Lung (tissue), 14 donors: ENCODE measurements around the gene PRAMEF10. TPM values are rescaled to one million over a fixed set of nuclear protein-coding genes. Genes with fewer than 3 reads are reported as not detected.
"Not testable (repeated sequence)": the region's sequence is repeated elsewhere in the genome, so short reads cannot be mapped to it uniquely, and the experiment has no call there.

Experiments used
- ATAC-seq: fragments of 200-7000 bp; cut with Tn5 transposase; one replicate; pipeline ENCODE4 v1.9.1; 2020; ENCODE audit warnings: moderate number of reproducible peaks; ENCODE audit not compliant: insufficient read depth, low FRiP score
- DNase-seq, 3 donors: peaks; one replicate each; pipeline ENCODE4 v3.0.0-alpha.2; 2013 to 2017
- H3K27ac ChIP-seq, 2 donors: one replicate each; pipeline ENCODE4 v1.5.1; 2013; ENCODE audit warnings: mild to moderate bottlenecking in 2 of 2, moderate library complexity in 2 of 2, control low read depth in 1 of 2, inconsistent platforms in 1 of 2, low read depth in 1 of 2, low read length in 1 of 2
- H3K27me3 ChIP-seq, 3 donors: one replicate each; pipeline ENCODE4 v1.5.1; 2013; ENCODE audit warnings: low read length in 2 of 3; ENCODE audit not compliant: control insufficient read depth in 3 of 3, insufficient read depth in 3 of 3
- H3K36me3 ChIP-seq, 4 donors: one replicate each; pipeline ENCODE4 v1.5.1; 2013; ENCODE audit warnings: low read length in 4 of 4, mild to moderate bottlenecking in 1 of 4, moderate library complexity in 1 of 4; ENCODE audit not compliant: control insufficient read depth in 4 of 4, insufficient read depth in 4 of 4
- H3K4me1 ChIP-seq, 5 donors: one replicate each; pipeline ENCODE4 v1.5.1; 2013; ENCODE audit warnings: low read length in 5 of 5, mild to moderate bottlenecking in 2 of 5, moderate library complexity in 1 of 5; ENCODE audit not compliant: control insufficient read depth in 5 of 5, insufficient read depth in 5 of 5
- H3K4me3 ChIP-seq: one replicate; pipeline ENCODE4 v1.5.1; 2013; ENCODE audit warnings: mild to moderate bottlenecking, control low read depth, moderate library complexity
- H3K9ac ChIP-seq, 2 donors: one replicate each; pipeline ENCODE4 v1.5.1; 2013; ENCODE audit warnings: low read length in 2 of 2, control low read depth in 1 of 2; ENCODE audit not compliant: insufficient read depth in 1 of 2
- H3K9me3 ChIP-seq, 4 donors: one replicate each; pipeline ENCODE4 v1.5.1; 2013; ENCODE audit warnings: low read length in 3 of 4, mild to moderate bottlenecking in 1 of 4, moderate library complexity in 1 of 4; ENCODE audit not compliant: control insufficient read depth in 4 of 4, insufficient read depth in 3 of 4
- WGBS, 2 donors: extraction: QIAGEN DNeasy Blood & Tissue Kit; methylation state at CpG; one replicate each; pipeline ENCODE4 v1.1.7; 2013; 5-methylcytosine and 5-hydroxymethylcytosine counted together
- long read RNA-seq, 5 donors: transcript quantifications; one replicate each; lab custom pipeline, GENCODE V29; 2026
- polyA plus RNA-seq, 2 donors: library from polyadenylated mRNA; stranded (reverse); fragments of 200-250 nt; gene quantifications; one replicate each; pipeline ENCODE4 v1.2.1, GENCODE V29; 2013
- total RNA-seq, 2 donors: library from RNA; depleted of rRNA in 1 of 2; stranded (reverse); fragments of >200 nt in 1 of 2; gene quantifications; one replicate each; pipeline ENCODE4 v1.2.1, GENCODE V29; 2014 to 2021
- donor health status: Bipolar disorder and iron deficiency.
- donor health status: healthy.
- donor health status: DM: yes; HTN: yes; CAD: no.

The PRAMEF10 gene, protein sequence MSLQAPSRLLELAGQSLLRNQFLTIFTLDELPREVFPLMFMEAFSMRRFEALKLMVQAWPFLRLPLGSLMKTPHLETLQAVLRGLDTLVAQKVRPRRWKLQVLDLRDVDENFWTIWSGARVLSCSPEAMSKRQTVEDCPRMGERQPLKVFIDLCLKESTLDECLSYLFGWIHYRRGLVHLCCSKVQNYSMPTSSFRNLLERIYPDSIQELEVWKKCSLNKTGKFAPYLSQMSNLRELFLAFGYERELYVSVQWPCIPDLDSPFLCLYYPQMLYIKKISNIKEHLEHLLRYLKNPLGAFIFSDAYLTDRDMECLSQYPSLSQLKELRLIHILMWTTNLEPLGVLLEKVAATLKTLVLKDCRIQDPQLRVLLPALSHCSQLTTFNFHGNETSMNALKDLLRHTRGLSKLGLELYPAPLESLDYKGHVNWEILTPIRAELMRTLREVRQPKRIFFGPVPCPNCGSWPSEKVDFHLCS
- total RNA-seq: not detected
- polyA plus RNA-seq: not detected
- long read RNA-seq, donor 1: 0 reads
- long read RNA-seq, donor 2: 0 reads
- long read RNA-seq, donor 3: 0 reads
- long read RNA-seq, donor 4: 0 reads
- long read RNA-seq, donor 5: 0 reads

DNA sequence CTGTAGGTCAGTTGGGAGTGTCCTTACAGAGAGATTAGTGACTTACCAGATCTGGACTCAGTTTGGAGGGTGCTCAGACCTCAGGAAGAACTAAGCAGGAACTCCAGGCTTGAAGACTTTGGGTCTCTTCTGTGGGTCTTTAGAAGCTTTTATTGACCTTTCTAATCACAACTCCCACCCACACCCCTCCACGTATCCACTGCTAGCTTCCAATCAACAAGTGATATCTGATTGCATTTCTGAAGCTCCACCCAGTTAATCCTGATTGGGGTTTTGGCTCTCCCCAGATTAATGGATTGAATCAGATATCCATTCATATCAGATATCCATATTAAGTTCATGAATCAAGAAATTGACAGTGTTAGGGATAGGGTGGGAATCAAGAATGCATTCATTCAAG, at the start of gene PRAMEF10:
Gene PRAMEF10, minus strand, starts transcription at position 101 of the 400 bp plus-strand sequence. CDS start 2,423 bp downstream, outside the sequence.
- H3K27me3 ChIP-seq, H3K27ac ChIP-seq, H3K4me1 ChIP-seq, H3K9ac ChIP-seq, H3K4me3 ChIP-seq, H3K9me3 ChIP-seq, H3K36me3 ChIP-seq, DNase-seq, ATAC-seq: not testable (repeated sequence)
- no CpG with 5 or more reads among the region's 1 CpG for WGBS, 2 donors

DNA sequence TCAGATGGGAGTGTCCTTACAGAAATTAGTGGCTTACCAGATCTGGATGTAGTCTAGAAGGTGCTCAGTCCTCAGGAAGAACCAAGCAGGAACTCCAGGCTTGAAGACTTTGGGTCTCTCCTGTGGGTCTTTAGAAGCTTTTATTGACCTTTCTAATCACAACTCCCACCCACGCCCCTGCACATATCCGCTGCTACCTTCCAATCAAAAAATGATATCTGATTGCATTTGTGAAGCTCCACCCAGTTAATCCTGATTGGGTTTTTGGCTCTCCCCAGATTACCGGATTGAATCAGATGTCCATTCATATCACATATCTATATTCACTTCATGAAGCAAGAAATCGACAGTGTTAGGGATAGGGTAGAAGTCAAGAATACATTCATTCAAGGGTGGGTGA, 49.4 kb upstream of the PRAMEF10 start, which contains the start of gene PRAMEF6:
Gene PRAMEF6, minus strand, starts transcription at position 101 of the 400 bp plus-strand sequence. CDS start 5,062 bp downstream, outside the sequence.
- not testable (repeated sequence) for H3K27me3 ChIP-seq, H3K9ac ChIP-seq, H3K27ac ChIP-seq, H3K9me3 ChIP-seq, ATAC-seq, H3K4me1 ChIP-seq, DNase-seq, H3K36me3 ChIP-seq, H3K4me3 ChIP-seq
- 73 to 99% methylated on average over 2 to 3 of the region's 4 CpGs for WGBS, 2 donors

DNA sequence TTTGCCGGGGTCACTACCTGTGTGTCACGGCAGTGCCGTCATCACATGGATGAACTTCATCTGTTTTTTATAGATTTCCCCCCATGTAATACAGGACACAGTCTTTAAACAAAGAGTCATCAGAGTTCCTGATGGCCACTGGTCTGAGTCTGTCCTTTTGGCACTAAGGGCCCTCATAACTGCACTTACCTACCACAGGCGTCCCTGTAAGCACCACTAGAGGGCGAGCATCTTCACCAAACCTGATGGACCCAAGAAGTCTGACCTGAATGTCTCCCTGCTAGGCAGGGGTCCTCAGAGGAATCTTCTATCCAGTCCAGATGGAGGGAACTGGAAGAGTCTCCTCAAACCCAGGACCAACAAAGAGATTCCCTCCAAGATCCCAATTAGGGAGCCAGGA, 26.3 kb upstream of the PRAMEF10 start:
- not testable (repeated sequence) for H3K4me3 ChIP-seq, H3K4me1 ChIP-seq, H3K27ac ChIP-seq, H3K36me3 ChIP-seq, H3K9ac ChIP-seq, DNase-seq, ATAC-seq, H3K9me3 ChIP-seq, H3K27me3 ChIP-seq
- 35% methylated on average over 3 of the region's 5 CpGs; no CpG with 5 or more reads in 1 of the 2 donors for WGBS, 2 donors

DNA sequence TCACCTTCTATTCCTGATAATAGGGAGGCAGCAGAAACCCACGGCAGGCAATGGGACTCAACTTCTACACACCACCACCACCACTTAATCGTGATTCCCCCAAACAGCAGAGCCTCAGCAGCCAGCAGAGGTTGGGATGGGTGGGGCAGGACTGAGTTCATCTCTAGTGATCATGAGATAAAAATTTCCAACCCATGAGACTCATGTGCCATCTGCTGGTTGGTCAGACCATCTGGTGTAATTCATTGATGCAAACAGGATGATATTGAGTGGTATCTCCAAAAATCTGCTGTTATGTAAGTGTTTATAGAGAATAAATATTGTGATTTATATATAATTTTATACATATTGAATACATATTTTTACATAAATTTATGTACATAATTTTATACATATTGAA, 23.7 kb upstream of the PRAMEF10 start:
- not testable (repeated sequence) for ATAC-seq, H3K27ac ChIP-seq, H3K9me3 ChIP-seq, DNase-seq, H3K27me3 ChIP-seq, H3K36me3 ChIP-seq, H3K4me1 ChIP-seq, H3K4me3 ChIP-seq, H3K9ac ChIP-seq
- 73 to 79% methylated on average over 2 of the region's 2 CpGs for WGBS, 2 donors

DNA sequence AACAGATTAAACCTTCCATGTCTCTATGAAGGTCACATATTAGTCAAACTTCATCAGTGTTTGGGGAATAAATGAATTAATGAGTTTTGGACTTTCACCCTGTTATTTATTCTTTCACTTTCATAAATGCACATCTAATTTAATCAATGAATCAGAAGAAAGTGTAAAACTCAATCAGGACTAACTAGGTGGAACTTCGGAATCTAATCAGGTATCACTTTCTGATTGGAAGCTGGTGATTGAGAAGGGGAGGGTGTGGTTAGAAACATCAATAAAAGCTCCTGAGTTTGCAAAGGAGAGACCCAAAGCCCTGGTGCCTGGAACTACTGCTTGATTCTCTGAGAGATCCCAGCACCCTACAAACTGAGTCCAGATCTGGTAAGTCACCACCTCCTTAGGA, 18.2 kb upstream of the PRAMEF10 start, which contains the start of gene PRAMEF7:
Gene PRAMEF7, plus strand, starts transcription at position 301 of the 400 bp plus-strand sequence. CDS start 1,083 bp downstream, outside the sequence.
- DNase-seq, H3K9ac ChIP-seq, ATAC-seq, H3K27ac ChIP-seq, H3K4me1 ChIP-seq, H3K9me3 ChIP-seq, H3K4me3 ChIP-seq, H3K36me3 ChIP-seq, H3K27me3 ChIP-seq: not testable (repeated sequence)
- WGBS, 2 donors: no CpG with 5 or more reads among the region's 1 CpG

DNA sequence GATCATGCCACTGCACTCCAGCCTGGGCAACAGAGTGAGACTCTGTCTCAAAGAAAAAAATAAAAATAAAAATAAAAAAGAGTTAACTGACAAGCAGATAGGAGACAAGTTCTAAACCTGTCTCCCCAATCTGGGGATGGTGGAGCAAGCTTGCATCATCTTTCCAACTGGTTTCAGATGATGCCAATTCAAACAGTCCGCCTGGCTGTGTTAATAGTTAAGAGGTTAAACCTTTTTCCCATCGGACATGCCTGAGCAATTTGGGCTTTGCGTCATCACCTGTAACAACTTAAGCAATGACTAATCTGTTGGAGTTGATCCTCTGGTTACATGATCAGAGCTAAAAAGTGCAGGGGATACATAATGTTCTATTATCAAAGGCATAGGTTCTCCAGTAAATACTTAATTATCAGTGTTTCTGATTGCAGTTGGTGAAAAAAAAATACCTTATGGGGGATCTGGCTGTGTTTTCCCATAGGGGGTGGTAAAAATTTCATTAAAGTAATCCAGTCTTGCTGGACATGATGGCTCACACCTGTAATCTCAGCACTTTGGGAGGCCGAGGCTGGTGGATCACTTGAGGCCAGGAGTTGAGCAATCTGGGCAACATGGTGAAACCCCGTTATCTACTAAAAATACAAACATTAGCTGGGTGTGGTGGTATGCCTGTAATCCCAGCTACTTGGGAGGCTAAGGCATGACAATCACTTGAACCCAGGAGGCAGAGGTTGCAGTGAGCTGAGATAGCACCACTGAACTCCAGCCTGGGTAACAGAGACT, 5.9 kb upstream of the PRAMEF10 start:
- H3K9ac ChIP-seq: not testable (repeated sequence)

DNA sequence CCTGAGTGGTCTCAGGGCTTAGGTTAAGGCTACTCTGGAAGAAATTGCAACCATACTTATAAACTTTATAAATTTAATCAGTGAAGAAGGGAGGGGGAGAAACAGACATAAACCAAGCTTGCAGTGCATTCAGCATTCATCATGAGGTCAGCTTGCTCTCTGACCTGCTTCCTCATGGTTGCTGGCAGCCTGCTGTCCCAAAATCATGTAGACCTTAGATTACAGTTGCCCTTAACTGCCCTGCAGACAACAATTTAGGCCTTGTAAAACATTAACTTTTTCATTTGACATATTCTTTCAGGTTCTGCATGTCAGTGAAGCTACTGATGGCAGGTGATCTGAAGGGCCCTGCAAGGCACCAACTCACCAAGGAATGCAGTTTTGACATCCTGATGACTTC, 1.1 kb upstream of the PRAMEF10 start:
- H3K27me3 ChIP-seq, ATAC-seq, H3K4me3 ChIP-seq, DNase-seq, H3K27ac ChIP-seq, H3K9ac ChIP-seq, H3K36me3 ChIP-seq, H3K9me3 ChIP-seq, H3K4me1 ChIP-seq: not testable (repeated sequence)

More for the DNA sequence above, 5.9 kb upstream of the PRAMEF10 start:
- H3K9me3 ChIP-seq, ATAC-seq, H3K36me3 ChIP-seq, H3K4me1 ChIP-seq, H3K27me3 ChIP-seq, H3K27ac ChIP-seq, H3K4me3 ChIP-seq, DNase-seq: not testable (repeated sequence)
- WGBS, 2 donors: 61 to 83% methylated on average over 3 of the region's 5 CpGs
